K562 (cell line): ENCODE measurements around the gene CLSTN2.

Experiments used
- BCLAF1 ChIP-seq, 2 experiments: fragments of 450-650 bp in 1 of 2; IDR thresholded peaks; 2 replicates each; pipeline ENCODE4 v1.6.1; 2011 to 2017; ENCODE audit warnings: low read depth in 2 of 2, antibody characterized with exemption in 1 of 2, borderline replicate concordance in 1 of 2, low read length in 1 of 2, mild to moderate bottlenecking in 1 of 2, mixed read lengths in 1 of 2; ENCODE audit not compliant: control insufficient read depth in 1 of 2
- BMI1 ChIP-seq: fragments of 150-350 bp; IDR thresholded peaks from 2 replicates; pipeline ENCODE4 v1.6.1; 2014; ENCODE audit warnings: low read length
- EP300 ChIP-seq: IDR thresholded peaks from 2 replicates; pipeline ENCODE4 v1.6.1; 2012; ENCODE audit warnings: low read length, improper control_type of control experiment
- FOXA1 ChIP-seq: fragments of 450-650 bp; IDR thresholded peaks from 2 replicates; pipeline ENCODE4 v1.6.1; 2016; ENCODE audit warnings: mild to moderate bottlenecking, borderline replicate concordance
- FOXK2 ChIP-seq, 2 experiments: fragments of 450-650 bp; IDR thresholded peaks in 1 of 2; conservative IDR thresholded peaks in 1 of 2; 2 replicates each; pipeline ENCODE4 v1.6.1; 2016; ENCODE audit warnings: low read depth in 2 of 2, mild to moderate bottlenecking in 1 of 2
- HINFP ChIP-seq: fragments of 450-650 bp; conservative IDR thresholded peaks from 2 replicates; pipeline ENCODE4 v1.6.1; 2016; ENCODE audit warnings: missing genetic modification characterization, low read depth, mild to moderate bottlenecking, control low read depth, missing compliant biosample characterization
- ILF3 ChIP-seq: fragments of 450-650 bp; IDR thresholded peaks from 2 replicates; pipeline ENCODE4 v1.6.1; 2018; ENCODE audit warnings: antibody characterized with exemption, mild to moderate bottlenecking, moderate library complexity, borderline replicate concordance
- KLF10 ChIP-seq: fragments of 250-450 bp; sonication (Bioruptor Pico); IDR thresholded peaks from 2 replicates; pipeline ENCODE4 v1.6.1; 2021; ENCODE audit warnings: matching md5 sums
- NFIC ChIP-seq: fragments of 450-650 bp; IDR thresholded peaks from 2 replicates; pipeline ENCODE4 v1.6.1; 2017; ENCODE audit warnings: mild to moderate bottlenecking, inconsistent platforms
- RAD21 ChIP-seq, 2 experiments: fragments of 250-450 bp in 1 of 2; fragments of 450-650 bp in 1 of 2; sonication (Bioruptor Pico) in 1 of 2; formaldehyde crosslinking in 1 of 2; IDR thresholded peaks in 1 of 2; conservative IDR thresholded peaks in 1 of 2; 2 replicates each; pipeline versions ENCODE4 v1.4.0 to v1.8.0; 2020 to 2022; ENCODE audit warnings: mild to moderate bottlenecking in 2 of 2, moderate library complexity in 1 of 2
- REST ChIP-seq, 2 experiments: fragments of 450-650 bp; formaldehyde crosslinking in 1 of 2; IDR thresholded peaks; 2 replicates each; pipeline versions ENCODE4 v1.4.0 to v1.6.1; 2014 to 2020; ENCODE audit warnings: mild to moderate bottlenecking in 2 of 2, borderline replicate concordance in 1 of 2, low read depth in 1 of 2
- TCF7 ChIP-seq: sonication (generic); IDR thresholded peaks from 2 replicates; pipeline ENCODE4 v1.6.1; 2016; ENCODE audit warnings: antibody characterized with exemption, borderline replicate concordance
- ZNF184 ChIP-seq: sonication (generic); formaldehyde crosslinking; IDR thresholded peaks from 2 replicates; pipeline ENCODE4 v1.5.0; 2020; ENCODE audit warnings: missing genetic modification reagents
- TF ChIP-seq, protein P1 (sequence below), 3 experiments: IDR thresholded peaks in 2 of 3; conservative IDR thresholded peaks in 1 of 3; 2 replicates each; pipeline ENCODE4 v1.5.1; 2011 to 2012; ENCODE audit warnings: low read length in 3 of 3, mild to moderate bottlenecking in 3 of 3, control low read depth in 2 of 3, improper control_type of control experiment in 1 of 3, inconsistent platforms in 1 of 3, low read depth in 1 of 3, mixed read lengths in 1 of 3, moderate library complexity in 1 of 3; ENCODE audit not compliant: insufficient read depth in 2 of 3

DNA sequence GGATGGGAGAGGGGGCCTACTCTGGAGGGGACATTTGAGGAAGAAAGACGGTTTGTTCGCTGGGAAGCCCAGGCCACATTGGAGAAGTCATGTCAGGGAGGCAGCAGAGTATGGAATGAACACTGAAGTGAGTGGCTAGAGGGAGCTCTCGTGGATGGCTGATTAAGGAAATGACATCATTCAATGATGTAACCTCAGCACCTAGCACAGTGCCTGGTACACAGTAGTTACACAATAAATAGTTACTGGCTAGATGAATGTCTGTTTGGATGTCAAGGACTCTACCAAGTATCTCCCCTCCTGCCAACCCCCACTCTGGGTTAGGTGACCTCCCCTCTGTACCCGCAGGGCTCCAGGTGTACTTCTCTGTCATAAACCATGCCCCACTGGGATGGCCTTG, 121.1 kb downstream of the CLSTN2 start:
- TF ChIP-seq FOXA1, result no peak
- TF ChIP-seq ZNF184, result no peak
- no peak for TF ChIP-seq BCLAF1 (IDR thresholded peaks at IDR 0.05; ENCODE audit: borderline replicate concordance in 1 of 2, control insufficient read depth in 1 of 2, low read depth in 2 of 2, low read length in 1 of 2)
- no peak for TF ChIP-seq NFIC
- no peak for TF ChIP-seq HINFP
- TF ChIP-seq, protein P1, sequence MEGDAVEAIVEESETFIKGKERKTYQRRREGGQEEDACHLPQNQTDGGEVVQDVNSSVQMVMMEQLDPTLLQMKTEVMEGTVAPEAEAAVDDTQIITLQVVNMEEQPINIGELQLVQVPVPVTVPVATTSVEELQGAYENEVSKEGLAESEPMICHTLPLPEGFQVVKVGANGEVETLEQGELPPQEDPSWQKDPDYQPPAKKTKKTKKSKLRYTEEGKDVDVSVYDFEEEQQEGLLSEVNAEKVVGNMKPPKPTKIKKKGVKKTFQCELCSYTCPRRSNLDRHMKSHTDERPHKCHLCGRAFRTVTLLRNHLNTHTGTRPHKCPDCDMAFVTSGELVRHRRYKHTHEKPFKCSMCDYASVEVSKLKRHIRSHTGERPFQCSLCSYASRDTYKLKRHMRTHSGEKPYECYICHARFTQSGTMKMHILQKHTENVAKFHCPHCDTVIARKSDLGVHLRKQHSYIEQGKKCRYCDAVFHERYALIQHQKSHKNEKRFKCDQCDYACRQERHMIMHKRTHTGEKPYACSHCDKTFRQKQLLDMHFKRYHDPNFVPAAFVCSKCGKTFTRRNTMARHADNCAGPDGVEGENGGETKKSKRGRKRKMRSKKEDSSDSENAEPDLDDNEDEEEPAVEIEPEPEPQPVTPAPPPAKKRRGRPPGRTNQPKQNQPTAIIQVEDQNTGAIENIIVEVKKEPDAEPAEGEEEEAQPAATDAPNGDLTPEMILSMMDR (IDR thresholded peaks at IDR 0.05 in 2 of 3, conservative IDR thresholded peaks at IDR 0.05 in 1 of 3; ENCODE audit: insufficient read depth in 2 of 3, low read depth in 1 of 3, low read length in 3 of 3), result no peak
- no peak for TF ChIP-seq ILF3
- no peak for TF ChIP-seq EP300
- no peak for TF ChIP-seq TCF7
- TF ChIP-seq KLF10, result no peak
- TF ChIP-seq RAD21 (CRISPR knock-in tag; conservative IDR thresholded peaks at IDR 0.05 in 1 of 2, IDR thresholded peaks at IDR 0.05 in 1 of 2), result no peak
- no peak for TF ChIP-seq FOXK2 (conservative IDR thresholded peaks at IDR 0.05 in 1 of 2, IDR thresholded peaks at IDR 0.05 in 1 of 2; ENCODE audit: low read depth in 2 of 2)
- TF ChIP-seq BMI1, result no peak
- no peak for TF ChIP-seq REST (IDR thresholded peaks at IDR 0.05; ENCODE audit: borderline replicate concordance)
- no peak for TF ChIP-seq REST (CRISPR knock-in tag; IDR thresholded peaks at IDR 0.05; ENCODE audit: low read depth)
